H1 (cell line): ENCODE data around the gene RIN1. TPM values are rescaled to one million over a fixed set of nuclear protein-coding genes. Genes with fewer than 3 reads are reported as not detected.

Experiments
- CTCF ChIA-PET: fragments of 300-600 bp; sonication (Branson Sonifier 250); formaldehyde crosslinking; loops from one replicate; lab custom pipeline; 2021; ENCODE audit not compliant: partially characterized antibody; lab: Charles Lee
- POLR2A ChIA-PET: fragments of 300-600 bp; sonication (Branson Sonifier 250); formaldehyde crosslinking; loops from one replicate; lab custom pipeline; 2021; ENCODE audit warnings: inconsistent platforms; ENCODE audit not compliant: partially characterized antibody; lab: Charles Lee
- DNase-seq, 2 experiments: peaks; one replicate each; pipeline versions ENCODE4 v3.0.0 to v3.0.0-alpha.2; 2010 to 2022; ENCODE audit warnings: low spot score in 2 of 2, low read depth in 1 of 2, mixed read lengths in 1 of 2
- FAIRE-seq: peaks from 2 replicates; lab custom pipeline; 2011; peaks lifted over from hg19 to GRCh38; lab: Jason Lieb, UNC
- H2AFZ ChIP-seq: 2 replicates; pipeline ENCODE4 v1.8.1; 2012; ENCODE audit warnings: low read length, inconsistent platforms
- H2AK5ac ChIP-seq: 2 replicates; pipeline ENCODE4 v1.6.1; 2013; ENCODE audit warnings: low read depth, low read length
- H2BK120ac ChIP-seq: replicated peaks from 2 replicates; pipeline ENCODE3; 2013; ENCODE audit warnings: low read depth, low read length, inconsistent platforms
- H2BK12ac ChIP-seq: 2 replicates; pipeline ENCODE4 v1.6.1; 2013; ENCODE audit warnings: low read depth, low read length
- H2BK15ac ChIP-seq: 2 replicates; pipeline ENCODE4 v1.6.1; 2013; ENCODE audit warnings: low read length
- H2BK20ac ChIP-seq: 2 replicates; pipeline ENCODE4 v1.6.1; 2013; ENCODE audit warnings: low read length
- H2BK5ac ChIP-seq: 2 replicates; pipeline ENCODE4 v1.6.1; 2013; ENCODE audit warnings: low read depth, low read length
- H3K14ac ChIP-seq: 2 replicates; pipeline ENCODE4 v1.6.1; 2013; ENCODE audit warnings: inconsistent platforms; ENCODE audit not compliant: insufficient read length
- H3K18ac ChIP-seq: 2 replicates; pipeline ENCODE4 v1.6.1; 2013; ENCODE audit warnings: low read length; ENCODE audit errors: extremely low read depth
- H3K23ac ChIP-seq: 2 replicates; pipeline ENCODE4 v1.6.1; 2013; ENCODE audit warnings: inconsistent platforms; ENCODE audit not compliant: insufficient read length
- H3K23me2 ChIP-seq: 2 replicates; pipeline ENCODE4 v1.6.1; 2013; ENCODE audit warnings: low read depth, low read length
- H3K27ac ChIP-seq: 2 replicates; pipeline ENCODE4 v1.6.1; 2011; ENCODE audit warnings: low read depth, low read length, inconsistent platforms
- H3K27me3 ChIP-seq, 4 experiments: replicated peaks in 1 of 4; 1 replicate in 1 of 4; 2 replicates in 3 of 4; pipeline versions ENCODE4 v1.6.1 to v1.8.1; 2011 to 2013; ENCODE audit warnings: low read length in 3 of 4, mild to moderate bottlenecking in 3 of 4, inconsistent platforms in 2 of 4, mixed read lengths in 2 of 4, moderate library complexity in 1 of 4; ENCODE audit not compliant: control insufficient read depth in 3 of 4, insufficient read depth in 3 of 4; ENCODE audit errors: extremely low read depth in 1 of 4
- H3K36me3 ChIP-seq, 4 experiments: 2 replicates each; pipeline versions ENCODE4 v1.6.1 to v1.8.1; 2011 to 2013; ENCODE audit warnings: mild to moderate bottlenecking in 4 of 4, low read length in 3 of 4, moderate library complexity in 2 of 4, control low read depth in 1 of 4, inconsistent platforms in 1 of 4; ENCODE audit not compliant: insufficient read depth in 4 of 4, control insufficient read depth in 2 of 4
- H3K4ac ChIP-seq: replicated peaks from 2 replicates; pipeline ENCODE3; 2013; ENCODE audit warnings: low read length, low read depth, mixed read lengths, inconsistent platforms; ENCODE audit not compliant: insufficient read length
- H3K4me1 ChIP-seq, 4 experiments: replicated peaks in 1 of 4; 1 replicate in 1 of 4; 2 replicates in 3 of 4; pipeline versions ENCODE4 v1.6.1 to v1.8.1; 2011 to 2013; ENCODE audit warnings: low read length in 3 of 4, inconsistent platforms in 2 of 4, mixed read lengths in 1 of 4; ENCODE audit not compliant: insufficient read depth in 4 of 4, control insufficient read depth in 3 of 4
- H3K4me2 ChIP-seq, 2 experiments: 2 replicates each; pipeline versions ENCODE4 v1.6.1 to v1.8.1; 2011 to 2013; ENCODE audit warnings: low read depth in 2 of 2, low read length in 2 of 2, control low read depth in 1 of 2, inconsistent platforms in 1 of 2, mild to moderate bottlenecking in 1 of 2; ENCODE audit not compliant: insufficient read depth in 1 of 2
- H3K4me3 ChIP-seq, 4 experiments: fragments of 200-600, 300-600 bp in 1 of 4; sonication (generic), shearing (Covaris generic), sonication (Bioruptor Twin) in 1 of 4; 2 replicates each; pipeline versions ENCODE4 v1.5.1 to v1.8.1; 2011 to 2016; ENCODE audit warnings: low read length in 4 of 4, low read depth in 3 of 4, control low read depth in 2 of 4, inconsistent platforms in 2 of 4, mild to moderate bottlenecking in 2 of 4, mixed read lengths in 1 of 4, moderate library complexity in 1 of 4; ENCODE audit not compliant: insufficient read depth in 2 of 4; ENCODE audit errors: extremely low read depth in 1 of 4
- H3K56ac ChIP-seq: replicated peaks from 2 replicates; pipeline ENCODE3; 2013; ENCODE audit warnings: low read depth, mild to moderate bottlenecking, mixed read lengths, low read length, inconsistent platforms; ENCODE audit not compliant: insufficient read length
- H3K79me1 ChIP-seq: 2 replicates; pipeline ENCODE4 v1.6.1; 2013; ENCODE audit warnings: low read depth, low read length, control low read depth
- H3K79me2 ChIP-seq, 2 experiments: 2 replicates each; pipeline versions ENCODE4 v1.6.1 to v1.8.1; 2012 to 2013; ENCODE audit warnings: low read length in 2 of 2, mild to moderate bottlenecking in 2 of 2, inconsistent platforms in 1 of 2; ENCODE audit not compliant: insufficient read depth in 2 of 2, control insufficient read depth in 1 of 2
- H3K9ac ChIP-seq, 4 experiments: replicated peaks in 1 of 4; 1 replicate in 1 of 4; 2 replicates in 3 of 4; pipeline versions ENCODE4 v1.6.1 to v1.8.1; 2011 to 2013; ENCODE audit warnings: low read depth in 3 of 4, low read length in 3 of 4, control low read depth in 2 of 4, mild to moderate bottlenecking in 2 of 4, moderate library complexity in 2 of 4, inconsistent platforms in 1 of 4; ENCODE audit errors: extremely low read depth in 1 of 4
- H3K9me3 ChIP-seq, 2 experiments: 2 replicates each; pipeline versions ENCODE4 v1.6.1 to v1.8.1; 2012 to 2013; ENCODE audit warnings: mild to moderate bottlenecking in 2 of 2, moderate library complexity in 2 of 2, control low read depth in 1 of 2, inconsistent platforms in 1 of 2, low read depth in 1 of 2, low read length in 1 of 2, mixed read lengths in 1 of 2; ENCODE audit not compliant: insufficient read depth in 2 of 2
- H4K20me1 ChIP-seq, 2 experiments: replicated peaks in 1 of 2; 2 replicates each; pipeline versions ENCODE3 to v1.8.1; 2011 to 2013; ENCODE audit warnings: inconsistent platforms in 2 of 2, low read length in 2 of 2, mild to moderate bottlenecking in 1 of 2; ENCODE audit not compliant: insufficient read depth in 2 of 2, control insufficient read depth in 1 of 2
- H4K5ac ChIP-seq: 2 replicates; pipeline ENCODE4 v1.6.1; 2013; ENCODE audit warnings: low read length, low read depth, mixed read lengths, inconsistent platforms; ENCODE audit not compliant: insufficient read length
- H4K8ac ChIP-seq: 2 replicates; pipeline ENCODE4 v1.8.0; 2013; ENCODE audit warnings: mild to moderate bottlenecking, moderate library complexity, low read length, inconsistent platforms; ENCODE audit not compliant: insufficient read depth; ENCODE audit errors: extremely low read depth
- H4K91ac ChIP-seq: replicated peaks from 2 replicates; pipeline ENCODE3; 2013; ENCODE audit warnings: low read length, mixed read lengths, inconsistent platforms; ENCODE audit not compliant: insufficient read length
- ASH2L ChIP-seq: fragments of 200-600, 300-600 bp; sonication (generic); IDR thresholded peaks from one replicate; pipeline ENCODE4 v1.7.1; 2017; ENCODE audit warnings: low read length
- BRCA1 ChIP-seq: IDR thresholded peaks from 2 replicates; pipeline ENCODE4 v1.6.1; 2012; ENCODE audit warnings: low read depth, low read length, improper control_type of control experiment
- CBX5 ChIP-seq: fragments of 300-800, 300-1000 bp; sonication (generic); IDR thresholded peaks from 2 replicates; pipeline ENCODE4 v1.7.1; 2016; ENCODE audit warnings: antibody characterized with exemption, low read length, low read depth
- PHF8 ChIP-seq: fragments of 200-600 bp; sonication (generic); conservative IDR thresholded peaks from 2 replicates; pipeline ENCODE4 v1.7.1; 2012; ENCODE audit warnings: low read depth, mild to moderate bottlenecking, inconsistent platforms, low read length, moderate library complexity
- TCF12 ChIP-seq: IDR thresholded peaks from 2 replicates; pipeline ENCODE4 v1.6.1; 2011; ENCODE audit warnings: low read depth, mild to moderate bottlenecking, low read length
- WGBS, 2 experiments: shearing (Covaris generic) in 1 of 2; methylation state at CpG; one replicate each; pipeline versions ENCODE4 v1.1.6 to v1.1.7; 2013 to 2015; ENCODE audit warnings: low lambda C conversion rate in 2 of 2, mixed read lengths in 2 of 2, inconsistent platforms in 1 of 2, low coverage in 1 of 2, missing lambda C conversion rate in 1 of 2; ENCODE audit not compliant: insufficient replicate concordance in 2 of 2, insufficient coverage in 1 of 2, insufficient read length in 1 of 2; ENCODE audit errors: extremely low coverage in 1 of 2, missing lambda C conversion rate in 1 of 2; 5-methylcytosine and 5-hydroxymethylcytosine counted together
- polyA plus RNA-seq, 7 experiments: library from polyadenylated mRNA; depleted of rRNA in 3 of 7; stranded (reverse) in 5 of 7; unstranded in 2 of 7; fragments of >200 nt in 5 of 7; fragments of 200-250 nt in 2 of 7; gene quantifications; 1 replicate in 5 of 7; 2 replicates in 1 of 7; 4 replicates in 1 of 7; pipeline versions ENCODE4 v1.2.1 to v1.2.3, GENCODE V29; 2011 to 2013; ENCODE audit warnings: missing spikeins in 2 of 7, mixed read lengths in 2 of 7
- total RNA-seq: library from RNA; stranded (reverse); fragmentation: NEBNext Ultra II Directional; extraction: Animal tissue kit (Norgen Biotek cat#: 25700); gene quantifications from 2 replicates; pipeline ENCODE4 v1.2.1, GENCODE V29; 2021
- TF ChIP-seq, protein P1 (sequence below), 3 experiments: IDR thresholded peaks; 1 replicate in 2 of 3; 2 replicates in 1 of 3; pipeline versions ENCODE4 v1.5.1 to v1.6.1; 2011; ENCODE audit warnings: low read length in 3 of 3, mild to moderate bottlenecking in 3 of 3, inconsistent platforms in 2 of 3, low read depth in 1 of 3, moderate library complexity in 1 of 3; ENCODE audit not compliant: insufficient read depth in 1 of 3; ENCODE audit errors: control extremely low read depth in 1 of 3
- TF ChIP-seq, protein P2 (sequence below): IDR thresholded peaks from 2 replicates; pipeline ENCODE4 v1.6.1; 2011; ENCODE audit warnings: low read length, improper control_type of control experiment
- TF ChIP-seq, protein P3 (sequence below): IDR thresholded peaks from 2 replicates; pipeline ENCODE4 v1.6.1; 2012; ENCODE audit warnings: inconsistent platforms

The RIN1 gene
- total and polyA plus RNA-seq, 2 of the 8 experiments (the other 6 are each of a cell fraction or from before 2014, with no cell fraction given): 2.5 to 5.4 TPM

DNA sequence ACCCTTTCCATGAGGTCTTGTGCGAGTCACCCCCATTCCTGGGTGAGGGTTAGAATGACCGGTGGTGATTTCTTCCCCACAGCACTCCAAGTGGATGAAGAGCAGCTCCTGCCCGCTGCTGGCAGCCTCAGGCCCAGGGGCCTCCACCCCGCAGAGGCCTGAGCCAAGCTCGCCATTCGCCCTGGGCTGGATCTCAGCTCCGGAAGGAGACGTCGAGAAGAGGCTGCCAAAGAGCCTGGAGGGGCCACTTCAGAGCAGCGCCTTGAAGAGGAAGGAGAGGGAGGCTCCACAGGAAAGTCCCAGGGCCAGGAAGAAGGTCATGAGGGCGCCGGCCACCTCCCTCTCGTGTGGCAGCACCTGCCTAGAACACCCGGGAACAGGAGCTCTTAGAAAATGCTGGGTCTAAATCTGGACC, 27.0 kb upstream of the RIN1 start:
- Histone ChIP-seq H4K8ac (no peak overlapping the region), H3K4me1 (peaks cover 0 to 3% (median 0%) of the 10 kb centered on the region in 4 experiments; a peak in 1 of 7 replicates), H3K9ac (no peak overlapping the region), H2BK15ac (no peak overlapping the region), H3K79me1 (no peaks in the 10 kb centered on the region), H3K4me3 (no peak overlapping the region), H3K56ac (no peak overlapping the region), H2BK20ac (no peak overlapping the region), H3K23ac (no peak overlapping the region), H3K36me3 (peaks cover 24 to 49% (median 47%) of the 10 kb centered on the region in 4 experiments), H2BK5ac (no peak overlapping the region), H3K4me2 (no peak overlapping the region), H4K91ac (no peak overlapping the region), H4K5ac (no peak overlapping the region), H3K27ac (no peak overlapping the region), H2BK120ac (no peak overlapping the region), H3K23me2 (no peaks in the 10 kb centered on the region), H2AFZ (no peak overlapping the region), H3K9me3 (no peaks in the 10 kb centered on the region), H3K27me3 (no peaks in the 10 kb centered on the region), H3K14ac (no peak overlapping the region), H3K79me2 (no peaks in the 10 kb centered on the region; a peak in 1 of 4 replicates), H3K18ac (no peak overlapping the region), H3K4ac (no peak overlapping the region), H2AK5ac (no peak overlapping the region), H4K20me1 (peaks cover 4 to 25% of the 10 kb centered on the region in 2 experiments), H2BK12ac (no peak overlapping the region)
- POLR2A ChIA-PET: interaction anchor here (0.7 to 28.7 kb wide), 10 partner anchors 5 to 361 kb away, joined by 3 to 487 read pairs (median 4); partner anchors contain the start of genes B4GAT1, BRMS1, CD248 and SLC29A2
- DNase-seq (no peak), FAIRE-seq (no peak)
- TF ChIP-seq, protein P1, sequence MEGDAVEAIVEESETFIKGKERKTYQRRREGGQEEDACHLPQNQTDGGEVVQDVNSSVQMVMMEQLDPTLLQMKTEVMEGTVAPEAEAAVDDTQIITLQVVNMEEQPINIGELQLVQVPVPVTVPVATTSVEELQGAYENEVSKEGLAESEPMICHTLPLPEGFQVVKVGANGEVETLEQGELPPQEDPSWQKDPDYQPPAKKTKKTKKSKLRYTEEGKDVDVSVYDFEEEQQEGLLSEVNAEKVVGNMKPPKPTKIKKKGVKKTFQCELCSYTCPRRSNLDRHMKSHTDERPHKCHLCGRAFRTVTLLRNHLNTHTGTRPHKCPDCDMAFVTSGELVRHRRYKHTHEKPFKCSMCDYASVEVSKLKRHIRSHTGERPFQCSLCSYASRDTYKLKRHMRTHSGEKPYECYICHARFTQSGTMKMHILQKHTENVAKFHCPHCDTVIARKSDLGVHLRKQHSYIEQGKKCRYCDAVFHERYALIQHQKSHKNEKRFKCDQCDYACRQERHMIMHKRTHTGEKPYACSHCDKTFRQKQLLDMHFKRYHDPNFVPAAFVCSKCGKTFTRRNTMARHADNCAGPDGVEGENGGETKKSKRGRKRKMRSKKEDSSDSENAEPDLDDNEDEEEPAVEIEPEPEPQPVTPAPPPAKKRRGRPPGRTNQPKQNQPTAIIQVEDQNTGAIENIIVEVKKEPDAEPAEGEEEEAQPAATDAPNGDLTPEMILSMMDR (IDR thresholded peaks at IDR 0.05; ENCODE audit: control extremely low read depth in 1 of 3, insufficient read depth in 1 of 3, low read depth in 1 of 3, low read length in 3 of 3): no peak
- TF ChIP-seq, protein P2, sequence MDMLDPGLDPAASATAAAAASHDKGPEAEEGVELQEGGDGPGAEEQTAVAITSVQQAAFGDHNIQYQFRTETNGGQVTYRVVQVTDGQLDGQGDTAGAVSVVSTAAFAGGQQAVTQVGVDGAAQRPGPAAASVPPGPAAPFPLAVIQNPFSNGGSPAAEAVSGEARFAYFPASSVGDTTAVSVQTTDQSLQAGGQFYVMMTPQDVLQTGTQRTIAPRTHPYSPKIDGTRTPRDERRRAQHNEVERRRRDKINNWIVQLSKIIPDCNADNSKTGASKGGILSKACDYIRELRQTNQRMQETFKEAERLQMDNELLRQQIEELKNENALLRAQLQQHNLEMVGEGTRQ: no peak
- TF ChIP-seq TCF12 (no peak), CBX5 (no peak), PHF8 (no peak), BRCA1 (no peak), ASH2L (no peak)
- TF ChIP-seq, protein P3, sequence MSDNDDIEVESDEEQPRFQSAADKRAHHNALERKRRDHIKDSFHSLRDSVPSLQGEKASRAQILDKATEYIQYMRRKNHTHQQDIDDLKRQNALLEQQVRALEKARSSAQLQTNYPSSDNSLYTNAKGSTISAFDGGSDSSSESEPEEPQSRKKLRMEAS: no peak
- WGBS, 2 experiments: 94% methylated on average over 14 of the region's 14 CpGs; no CpG with 5 or more reads in 1 of the 2 experiments
- CTCF ChIA-PET: interaction anchor here (0.6 to 4.4 kb wide), 29 partner anchors 8 to 1025 kb away, joined by 3 to 39 read pairs (median 4); partner anchors contain the start of genes NPAS4 and RIN1
